Uterus (tissue), 4 donors: ENCODE data around the gene NTF4. TPM values are rescaled to one million over a fixed set of nuclear protein-coding genes. Genes with fewer than 3 reads are reported as not detected.

Source experiments
- DNase-seq, 2 donors: peaks; one replicate each; pipeline ENCODE4 v3.0.0-alpha.2; 2019 to 2020
- H3K27ac ChIP-seq, 2 donors: fragments of 200-600 bp; sonication (generic); 1 replicate in 1 of 2; 2 replicates in 1 of 2; pipeline ENCODE4 v1.5.1; 2016 to 2018
- H3K27me3 ChIP-seq, 2 donors: fragments of 200-600 bp; sonication (generic); one replicate each; pipeline ENCODE4 v1.5.1; 2018 to 2019; ENCODE audit warnings: control low read depth in 1 of 2
- H3K36me3 ChIP-seq, 2 donors: fragments of 200-600 bp; sonication (generic); one replicate each; pipeline ENCODE4 v1.5.1; 2019; ENCODE audit warnings: control low read depth in 1 of 2
- H3K4me1 ChIP-seq, 2 donors: fragments of 200-600 bp; sonication (generic); one replicate each; pipeline ENCODE4 v1.5.1; 2018 to 2019; ENCODE audit warnings: control low read depth in 1 of 2
- H3K4me3 ChIP-seq, 2 donors: fragments of 200-600 bp; sonication (generic); 1 replicate in 1 of 2; 2 replicates in 1 of 2; pipeline ENCODE4 v1.5.1; 2018 to 2019; ENCODE audit warnings: mild to moderate bottlenecking in 1 of 2
- H3K9me3 ChIP-seq, 2 donors: fragments of 200-600 bp; sonication (generic); one replicate each; pipeline ENCODE4 v1.5.1; 2019; ENCODE audit warnings: control low read depth in 1 of 2
- POLR2A ChIP-seq, 2 donors: fragments of 450-650 bp; IDR thresholded peaks; one replicate each; pipeline ENCODE4 v1.6.1; 2016; ENCODE audit warnings: antibody characterized with exemption in 2 of 2, mild to moderate bottlenecking in 1 of 2, moderate library complexity in 1 of 2
- intact Hi-C: fragments of 100-400 bp; cut with DNase I; formaldehyde crosslinking; loops from one replicate; pipeline ENCODE4 v1.15.1; 2023; ENCODE audit warnings: low total_unique reads
- total RNA-seq, 4 donors: library from RNA; depleted of rRNA in 3 of 4; stranded (reverse); fragments of >200 nt in 3 of 4; gene quantifications; one replicate each; pipeline versions ENCODE4 v1.1.0 to v1.2.4, GENCODE V29; 2014 to 2023
- TF ChIP-seq, protein P1 (sequence below), 4 experiments: fragments of 200-600 bp in 2 of 4; fragments of 450-650 bp in 2 of 4; sonication (generic) in 2 of 4; IDR thresholded peaks; one replicate each; pipeline ENCODE4 v1.5.1; 2016 to 2019; ENCODE audit warnings: antibody characterized with exemption in 4 of 4, mild to moderate bottlenecking in 2 of 4, moderate library complexity in 1 of 4
- donor health status: DM: yes; HTN: yes; CAD: no.

Gene NTF4
- total RNA-seq, 4 donors from 2014 or later: 0.64 to 2.2 TPM; not detected in 2

DNA sequence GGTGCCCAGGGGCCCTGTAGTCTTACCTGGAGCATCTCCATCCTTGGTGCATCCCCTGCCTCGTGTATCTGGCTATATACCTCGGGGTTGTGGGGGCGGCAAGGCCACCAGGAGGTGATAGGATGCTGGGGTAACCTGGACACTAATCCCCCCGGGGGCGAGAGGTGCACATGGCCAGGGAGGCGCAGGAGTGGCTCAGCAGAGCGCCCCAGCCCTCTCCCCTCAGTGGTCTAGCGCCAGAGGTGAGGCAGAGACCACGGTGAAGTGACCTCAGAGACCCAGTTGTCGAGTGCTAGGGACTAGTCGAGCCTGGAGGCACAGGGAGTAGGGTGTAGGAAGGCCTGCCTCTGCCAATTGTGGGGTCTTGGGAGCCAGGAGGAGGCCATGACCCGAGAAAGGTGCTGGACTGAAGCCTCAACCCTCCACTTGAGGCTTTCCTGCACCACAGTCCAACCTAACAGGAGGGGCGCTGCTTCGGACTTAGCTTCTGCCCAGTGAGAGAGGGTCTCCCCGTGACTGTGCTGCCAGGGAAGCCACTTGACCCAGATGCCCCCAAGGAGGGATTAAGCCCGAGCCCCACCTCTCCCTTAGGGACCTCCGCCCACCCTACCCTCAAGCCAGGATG lies 47.5 kb downstream of the NTF4 start, which contains the start of gene LHB:
Gene LHB, minus strand, starts transcription at position 51 of the 625 bp plus-strand sequence. Its CDS starts 10 bp downstream, at position 41.
- Histone ChIP-seq H3K27ac (no peak within 1 kb of the TSS), H3K27me3 (no peaks in the 10 kb centered on the region), H3K36me3 (no peaks in the 10 kb centered on the region), H3K4me3 (peak within 1 kb of the TSS; percentile 30 to 31), H3K4me1 (peaks cover 0 to 7% of the 10 kb centered on the region in 2 donors), H3K9me3 (no peaks in the 10 kb centered on the region)
- TF ChIP-seq, protein P1, sequence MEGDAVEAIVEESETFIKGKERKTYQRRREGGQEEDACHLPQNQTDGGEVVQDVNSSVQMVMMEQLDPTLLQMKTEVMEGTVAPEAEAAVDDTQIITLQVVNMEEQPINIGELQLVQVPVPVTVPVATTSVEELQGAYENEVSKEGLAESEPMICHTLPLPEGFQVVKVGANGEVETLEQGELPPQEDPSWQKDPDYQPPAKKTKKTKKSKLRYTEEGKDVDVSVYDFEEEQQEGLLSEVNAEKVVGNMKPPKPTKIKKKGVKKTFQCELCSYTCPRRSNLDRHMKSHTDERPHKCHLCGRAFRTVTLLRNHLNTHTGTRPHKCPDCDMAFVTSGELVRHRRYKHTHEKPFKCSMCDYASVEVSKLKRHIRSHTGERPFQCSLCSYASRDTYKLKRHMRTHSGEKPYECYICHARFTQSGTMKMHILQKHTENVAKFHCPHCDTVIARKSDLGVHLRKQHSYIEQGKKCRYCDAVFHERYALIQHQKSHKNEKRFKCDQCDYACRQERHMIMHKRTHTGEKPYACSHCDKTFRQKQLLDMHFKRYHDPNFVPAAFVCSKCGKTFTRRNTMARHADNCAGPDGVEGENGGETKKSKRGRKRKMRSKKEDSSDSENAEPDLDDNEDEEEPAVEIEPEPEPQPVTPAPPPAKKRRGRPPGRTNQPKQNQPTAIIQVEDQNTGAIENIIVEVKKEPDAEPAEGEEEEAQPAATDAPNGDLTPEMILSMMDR (IDR thresholded peaks at IDR 0.05): no peak
- TF ChIP-seq POLR2A (IDR thresholded peaks at IDR 0.05): no peak
- intact Hi-C loops: no loop called here
- DNase-seq: no peak

DNA sequence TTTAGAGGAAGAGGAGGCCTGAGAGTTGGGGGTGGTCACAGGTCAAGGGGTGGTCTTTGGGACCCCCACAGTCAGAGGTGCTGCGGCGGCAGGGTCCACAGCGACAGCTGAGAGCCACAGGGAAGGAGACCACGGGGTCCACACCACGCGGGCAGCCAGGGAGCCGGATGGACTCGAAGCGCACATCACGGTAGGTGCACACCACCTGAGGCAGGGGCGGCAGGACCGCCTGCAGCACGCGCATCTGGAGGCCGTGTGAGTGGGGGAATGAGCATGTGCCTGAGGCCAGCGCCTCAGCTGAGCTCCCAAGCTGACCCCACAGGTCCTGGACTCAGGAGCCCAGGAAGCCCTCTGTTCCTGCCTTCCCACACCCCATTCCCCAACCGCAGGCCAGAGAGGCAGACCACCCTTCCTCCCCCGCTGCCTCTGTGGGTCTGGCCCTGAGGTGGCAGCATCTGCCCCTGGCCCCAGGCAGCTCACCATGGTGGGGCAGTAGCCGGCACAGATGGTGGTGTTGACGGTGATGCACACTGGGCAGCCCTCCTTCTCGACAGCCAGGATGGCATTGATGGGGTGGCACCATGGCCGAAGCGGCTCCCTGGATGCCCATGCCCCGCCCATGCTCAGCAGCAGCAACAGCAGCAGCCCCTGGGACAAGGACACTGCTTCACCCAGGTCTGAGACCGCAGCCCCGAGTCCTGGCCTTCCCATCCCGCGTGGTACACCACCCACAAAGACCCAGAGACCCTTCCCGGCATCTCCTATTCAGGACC lies 48.4 kb downstream of the NTF4 start:
- Histone ChIP-seq H3K4me1 (peaks cover 0 to 7% of the 10 kb centered on the region in 2 donors), H3K36me3 (no peaks in the 10 kb centered on the region), H3K4me3 (no peak overlapping the region), H3K9me3 (no peaks in the 10 kb centered on the region), H3K27ac (no peak overlapping the region), H3K27me3 (no peaks in the 10 kb centered on the region)
- DNase-seq: no peak
- intact Hi-C loops: no loop called here
- TF ChIP-seq, protein P1 (IDR thresholded peaks at IDR 0.05): no peak
- no peak for TF ChIP-seq POLR2A (IDR thresholded peaks at IDR 0.05)

DNA sequence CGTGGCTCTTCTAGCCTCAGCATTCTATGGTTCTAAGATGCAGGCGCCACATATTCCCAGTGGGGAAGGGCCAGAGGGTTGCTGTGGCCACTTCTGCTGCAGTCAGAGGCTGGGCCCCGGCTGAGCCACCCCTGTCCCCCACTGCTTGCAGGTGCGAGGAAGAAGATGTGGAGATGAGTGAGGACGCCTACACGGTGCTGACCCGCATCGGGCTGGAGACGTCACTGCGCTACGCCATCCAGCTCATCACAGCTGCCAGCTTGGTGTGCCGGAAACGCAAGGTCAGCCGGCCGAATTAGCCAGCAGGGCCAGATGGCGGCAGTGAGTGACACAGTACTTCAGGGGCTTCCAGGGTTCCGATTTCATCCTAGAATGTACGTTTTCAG lies 49.8 kb downstream of the NTF4 start:
- Histone ChIP-seq H3K4me3 (no peak overlapping the region), H3K27ac (no peak overlapping the region), H3K36me3 (no peaks in the 10 kb centered on the region), H3K4me1 (peaks cover 0 to 7% of the 10 kb centered on the region in 2 donors), H3K9me3 (no peaks in the 10 kb centered on the region), H3K27me3 (no peaks in the 10 kb centered on the region)
- no peak for DNase-seq
- TF ChIP-seq POLR2A (IDR thresholded peaks at IDR 0.05): no peak
- TF ChIP-seq, protein P1 (IDR thresholded peaks at IDR 0.05): no peak
- intact Hi-C loops: no loop called here

DNA sequence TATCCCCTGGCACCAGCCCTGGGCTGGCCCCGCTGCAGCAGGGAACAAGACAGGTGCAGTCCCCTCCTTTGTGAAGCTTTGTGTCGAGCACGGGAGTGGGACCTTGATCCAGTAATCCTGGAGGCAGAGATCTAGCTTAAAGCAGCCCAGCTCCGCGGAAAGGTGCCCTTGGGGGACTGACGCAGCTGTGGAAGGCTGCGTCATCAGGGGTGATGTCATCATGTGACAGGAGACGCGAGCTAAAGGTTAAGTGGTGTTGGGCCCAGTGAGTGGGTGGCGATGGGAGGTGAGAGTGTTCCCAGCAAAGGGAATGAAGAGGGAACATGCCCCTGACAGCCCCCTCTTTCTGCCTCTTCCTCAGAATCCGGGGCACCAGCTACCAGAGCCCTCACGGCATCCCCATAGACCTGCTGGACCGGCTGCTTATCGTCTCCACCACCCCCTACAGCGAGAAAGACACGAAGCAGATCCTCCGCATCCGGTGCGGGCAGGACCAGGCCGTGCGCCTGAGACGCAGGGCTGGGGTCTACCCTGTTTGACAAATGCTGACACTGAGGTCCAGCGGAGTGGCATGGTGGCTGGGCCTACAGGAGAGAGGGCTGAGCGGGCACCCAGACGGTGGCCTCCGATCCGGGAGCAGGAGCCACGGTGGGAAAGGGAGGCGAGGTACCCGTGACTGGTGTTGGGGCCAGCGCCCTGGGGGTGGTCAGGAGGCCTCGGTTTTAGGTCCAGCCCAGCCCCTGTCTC lies 50.3 kb downstream of the NTF4 start:
- H3K9me3 ChIP-seq: no peaks in the 10 kb centered on the region
- intact Hi-C loops: no loop called here
- H3K4me3 ChIP-seq: no peak overlapping the region
- no peaks in the 10 kb centered on the region for H3K36me3 ChIP-seq
- DNase-seq: no peak
- H3K4me1 ChIP-seq: peaks cover 0 to 7% of the 10 kb centered on the region in 2 donors
- no peaks in the 10 kb centered on the region for H3K27me3 ChIP-seq
- no peak overlapping the region for H3K27ac ChIP-seq
- TF ChIP-seq, protein P1 (IDR thresholded peaks at IDR 0.05): no peak
- TF ChIP-seq POLR2A (IDR thresholded peaks at IDR 0.05): no peak
